H9 (cell line): ENCODE results near the gene IRAK4. TPM values are rescaled to one million over a fixed set of nuclear protein-coding genes. Genes with fewer than 3 reads are reported as not detected.

ENCODE experiments used
- DNase-seq: peaks from one replicate; pipeline ENCODE4 v3.0.0-alpha.2; 2017
- H2AFZ ChIP-seq: one replicate; pipeline ENCODE4 v1.6.1; 2013; ENCODE audit warnings: mild to moderate bottlenecking, low read length, control low read depth, moderate library complexity
- H2AK5ac ChIP-seq: 2 replicates; pipeline ENCODE4 v1.6.1; 2013; ENCODE audit warnings: low read length, control low read depth, mixed read lengths; ENCODE audit not compliant: insufficient read length
- H2BK120ac ChIP-seq: one replicate; pipeline ENCODE4 v1.6.1; 2013; ENCODE audit warnings: low read depth, mild to moderate bottlenecking, low read length, control low read depth, inconsistent platforms; ENCODE audit not compliant: poor library complexity, severe bottlenecking
- H2BK12ac ChIP-seq: 2 replicates; pipeline ENCODE4 v1.6.1; 2013; ENCODE audit warnings: low read length, control low read depth, mixed read lengths, low read depth; ENCODE audit not compliant: insufficient read length
- H2BK15ac ChIP-seq: 2 replicates; pipeline ENCODE4 v1.6.1; 2013; ENCODE audit warnings: low read depth, low read length, control low read depth
- H2BK20ac ChIP-seq: one replicate; pipeline ENCODE4 v1.6.1; 2013; ENCODE audit warnings: low read depth, mild to moderate bottlenecking, low read length, control low read depth, inconsistent platforms; ENCODE audit not compliant: poor library complexity, severe bottlenecking
- H2BK5ac ChIP-seq: 2 replicates; pipeline ENCODE4 v1.6.1; 2013; ENCODE audit warnings: low read length, control low read depth, mixed read lengths; ENCODE audit not compliant: insufficient read length
- H3K14ac ChIP-seq: 2 replicates; pipeline ENCODE4 v1.6.1; 2013; ENCODE audit warnings: low read length, control low read depth; ENCODE audit not compliant: insufficient read depth
- H3K18ac ChIP-seq: 2 replicates; pipeline ENCODE4 v1.6.1; 2013; ENCODE audit warnings: low read depth, mild to moderate bottlenecking, mixed read lengths, low read length, control low read depth; ENCODE audit not compliant: insufficient read length
- H3K23ac ChIP-seq: 2 replicates; pipeline ENCODE4 v1.6.1; 2013; ENCODE audit warnings: low read length, control low read depth, mixed read lengths, low read depth; ENCODE audit not compliant: insufficient read length
- H3K23me2 ChIP-seq: 2 replicates; pipeline ENCODE4 v1.6.1; 2013; ENCODE audit warnings: low read depth, mild to moderate bottlenecking, mixed read lengths, low read length, control low read depth; ENCODE audit not compliant: insufficient read length, poor library complexity, severe bottlenecking
- H3K27ac ChIP-seq: 2 replicates; pipeline ENCODE4 v1.5.1; 2013; ENCODE audit warnings: low read length, control low read depth, mixed read lengths, low read depth; ENCODE audit not compliant: insufficient read length
- H3K27me3 ChIP-seq: 2 replicates; pipeline ENCODE4 v1.6.1; 2013; ENCODE audit warnings: low read length, control low read depth, inconsistent platforms; ENCODE audit not compliant: insufficient read depth
- H3K4ac ChIP-seq: 2 replicates; pipeline ENCODE4 v1.6.1; 2013; ENCODE audit warnings: low read depth, mild to moderate bottlenecking, control low read depth, inconsistent platforms, low read length, moderate library complexity
- H3K4me1 ChIP-seq: 2 replicates; pipeline ENCODE4 v1.6.1; 2013; ENCODE audit warnings: low read length, control low read depth, inconsistent platforms; ENCODE audit not compliant: insufficient read depth
- H3K4me2 ChIP-seq: 2 replicates; pipeline ENCODE4 v1.6.1; 2013; ENCODE audit warnings: low read length, control low read depth, mixed read lengths; ENCODE audit not compliant: insufficient read length, insufficient read depth
- H3K56ac ChIP-seq: 2 replicates; pipeline ENCODE4 v1.6.1; 2013; ENCODE audit warnings: low read depth, mild to moderate bottlenecking, mixed read lengths, low read length, control low read depth; ENCODE audit not compliant: insufficient read length
- H3K79me1 ChIP-seq: 2 replicates; pipeline ENCODE4 v1.6.1; 2013; ENCODE audit warnings: low read depth, mild to moderate bottlenecking, moderate library complexity, low read length, control low read depth, inconsistent platforms; ENCODE audit not compliant: insufficient read depth, poor library complexity, severe bottlenecking
- H3K79me2 ChIP-seq: 2 replicates; pipeline ENCODE4 v1.6.1; 2013; ENCODE audit warnings: low read length, control low read depth, inconsistent platforms; ENCODE audit not compliant: insufficient read depth
- H3K9ac ChIP-seq: 2 replicates; pipeline ENCODE4 v1.6.1; 2013; ENCODE audit warnings: low read length, control low read depth, mixed read lengths; ENCODE audit not compliant: insufficient read length; ENCODE audit errors: extremely low read depth
- H3K9me3 ChIP-seq: one replicate; pipeline ENCODE4 v1.6.1; 2013; ENCODE audit warnings: low read depth, low read length, inconsistent platforms; ENCODE audit not compliant: control insufficient read depth
- H3T11ph ChIP-seq: one replicate; pipeline ENCODE4 v1.6.1; 2013; ENCODE audit warnings: mild to moderate bottlenecking, low read length, control low read depth, inconsistent platforms
- H4K20me1 ChIP-seq: one replicate; pipeline ENCODE4 v1.6.1; 2013; ENCODE audit not compliant: control insufficient read depth, insufficient read length, insufficient read depth
- H4K5ac ChIP-seq: 2 replicates; pipeline ENCODE4 v1.6.1; 2013; ENCODE audit warnings: low read depth, mild to moderate bottlenecking, mixed read lengths, low read length, control low read depth; ENCODE audit not compliant: insufficient read length
- H4K8ac ChIP-seq: replicated peaks from 2 replicates; pipeline ENCODE4 v1.6.1; 2013; ENCODE audit warnings: low read length, control low read depth, mixed read lengths, low read depth; ENCODE audit not compliant: insufficient read length
- H4K91ac ChIP-seq: 2 replicates; pipeline ENCODE4 v1.6.1; 2013; ENCODE audit warnings: low read depth, mild to moderate bottlenecking, moderate library complexity, mixed read lengths, low read length, control low read depth; ENCODE audit not compliant: insufficient read length
- H3K27ac Mint-ChIP-seq, 3 experiments: 2 replicates in 2 of 3; 3 replicates in 1 of 3; pipeline ENCODE4 v1.8.0; 2020 to 2021; ENCODE audit warnings: mixed read lengths in 3 of 3, mild to moderate bottlenecking in 1 of 3, moderate library complexity in 1 of 3
- H3K27me3 Mint-ChIP-seq: 2 replicates; pipeline ENCODE4 v1.8.0; 2021; ENCODE audit warnings: low read depth, mild to moderate bottlenecking, moderate library complexity, mixed read lengths
- H3K36me3 Mint-ChIP-seq, 3 experiments: 2 replicates in 2 of 3; 3 replicates in 1 of 3; pipeline ENCODE4 v1.8.0; 2020 to 2021; ENCODE audit warnings: low read depth in 3 of 3, mixed read lengths in 3 of 3; ENCODE audit not compliant: insufficient read depth in 1 of 3
- H3K4me1 Mint-ChIP-seq, 2 experiments: 2 replicates each; pipeline ENCODE4 v1.8.0; 2020; ENCODE audit warnings: mixed read lengths in 2 of 2
- H3K4me3 Mint-ChIP-seq, 2 experiments: 2 replicates in 1 of 2; 3 replicates in 1 of 2; pipeline ENCODE4 v1.8.0; 2020 to 2021; ENCODE audit warnings: mild to moderate bottlenecking in 2 of 2, mixed read lengths in 2 of 2, moderate library complexity in 1 of 2
- H3K9me3 Mint-ChIP-seq, 2 experiments: 2 replicates in 1 of 2; 3 replicates in 1 of 2; pipeline ENCODE4 v1.8.0; 2020; ENCODE audit warnings: mild to moderate bottlenecking in 2 of 2, mixed read lengths in 2 of 2, moderate library complexity in 1 of 2
- WGBS: extraction: QIAGEN DNeasy Blood & Tissue Kit; methylation state at CpG from one replicate; pipeline ENCODE4 v1.1.7; 2013; ENCODE audit warnings: missing lambda C conversion rate, low lambda C conversion rate, mixed read lengths; ENCODE audit not compliant: insufficient read length; ENCODE audit errors: extremely low coverage; 5-methylcytosine and 5-hydroxymethylcytosine counted together
- total RNA-seq: library from RNA; stranded (reverse); gene quantifications from 2 replicates; pipeline ENCODE4 v1.2.1, GENCODE V29; 2021
- TF ChIP-seq, protein P1 (sequence below): fragments of 200-600 bp; sonication (generic); conservative IDR thresholded peaks from 3 replicates; pipeline ENCODE4 v1.8.0; 2021; ENCODE audit warnings: antibody characterized with exemption, mild to moderate bottlenecking

IRAK4 gene
- total RNA-seq, 1 experiment from 2014 or later, result 3.0 TPM

DNA sequence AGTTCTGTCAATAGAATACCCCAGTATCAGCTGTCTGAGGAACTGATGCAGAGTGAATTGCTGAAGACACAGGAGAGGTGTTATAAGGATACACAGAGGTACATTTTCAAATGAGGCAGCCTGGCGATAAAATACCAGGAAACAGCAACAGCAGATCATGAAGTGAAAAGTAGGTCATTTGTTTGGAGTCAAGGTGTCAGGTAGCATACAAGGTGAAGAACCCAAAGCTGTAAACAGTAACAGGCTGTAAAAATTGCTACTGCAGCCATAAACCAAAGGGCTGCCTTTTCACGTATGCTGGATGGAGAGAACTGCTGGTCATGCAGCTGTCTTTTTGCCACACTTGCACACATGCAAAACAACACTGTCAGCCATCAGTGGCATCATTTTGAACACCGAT is 56.7 kb downstream of the IRAK4 start:
- DNase-seq, result no peak
- H2BK15ac ChIP-seq, result no peak overlapping the region
- H3K4me1 Mint-ChIP-seq, result peaks cover 0 to 3% of the 10 kb centered on the region in 2 experiments; a peak in 1 of 4 replicates
- H3K18ac ChIP-seq, result no peak overlapping the region
- H2BK5ac ChIP-seq, result no peak overlapping the region
- H3K9ac ChIP-seq, result no peak overlapping the region
- no peak overlapping the region for H2BK20ac ChIP-seq
- H3K9me3 Mint-ChIP-seq, result no peaks in the 10 kb centered on the region
- H4K91ac ChIP-seq, result no peak overlapping the region
- no peak overlapping the region for H4K5ac ChIP-seq
- no peak overlapping the region for H3T11ph ChIP-seq
- H3K27me3 Mint-ChIP-seq, result no peaks in the 10 kb centered on the region
- no peaks in the 10 kb centered on the region for H3K4me1 ChIP-seq
- H3K27me3 ChIP-seq, result no peaks in the 10 kb centered on the region
- H3K9me3 ChIP-seq, result no peaks in the 10 kb centered on the region
- TF ChIP-seq, protein P1, sequence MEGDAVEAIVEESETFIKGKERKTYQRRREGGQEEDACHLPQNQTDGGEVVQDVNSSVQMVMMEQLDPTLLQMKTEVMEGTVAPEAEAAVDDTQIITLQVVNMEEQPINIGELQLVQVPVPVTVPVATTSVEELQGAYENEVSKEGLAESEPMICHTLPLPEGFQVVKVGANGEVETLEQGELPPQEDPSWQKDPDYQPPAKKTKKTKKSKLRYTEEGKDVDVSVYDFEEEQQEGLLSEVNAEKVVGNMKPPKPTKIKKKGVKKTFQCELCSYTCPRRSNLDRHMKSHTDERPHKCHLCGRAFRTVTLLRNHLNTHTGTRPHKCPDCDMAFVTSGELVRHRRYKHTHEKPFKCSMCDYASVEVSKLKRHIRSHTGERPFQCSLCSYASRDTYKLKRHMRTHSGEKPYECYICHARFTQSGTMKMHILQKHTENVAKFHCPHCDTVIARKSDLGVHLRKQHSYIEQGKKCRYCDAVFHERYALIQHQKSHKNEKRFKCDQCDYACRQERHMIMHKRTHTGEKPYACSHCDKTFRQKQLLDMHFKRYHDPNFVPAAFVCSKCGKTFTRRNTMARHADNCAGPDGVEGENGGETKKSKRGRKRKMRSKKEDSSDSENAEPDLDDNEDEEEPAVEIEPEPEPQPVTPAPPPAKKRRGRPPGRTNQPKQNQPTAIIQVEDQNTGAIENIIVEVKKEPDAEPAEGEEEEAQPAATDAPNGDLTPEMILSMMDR, result no peak
- H2BK12ac ChIP-seq, result no peak overlapping the region
- no peaks in the 10 kb centered on the region for H3K23me2 ChIP-seq
- no peak overlapping the region for H4K8ac ChIP-seq
- no peak overlapping the region for H3K56ac ChIP-seq
- no peak overlapping the region for H2BK120ac ChIP-seq
- H2AK5ac ChIP-seq, result no peak overlapping the region
- no peak overlapping the region for H2AFZ ChIP-seq
- no peaks in the 10 kb centered on the region for H3K36me3 Mint-ChIP-seq
- no peaks in the 10 kb centered on the region for H3K79me1 ChIP-seq
- no peak overlapping the region for H3K4me2 ChIP-seq
- H3K4me3 Mint-ChIP-seq, result no peak overlapping the region
- H3K4ac ChIP-seq, result no peak overlapping the region
- H3K23ac ChIP-seq, result no peak overlapping the region
- H4K20me1 ChIP-seq, result no peaks in the 10 kb centered on the region
- no CpG with 5 or more reads among the region's 3 CpGs for WGBS
- no peak overlapping the region for H3K27ac ChIP-seq
- H3K14ac ChIP-seq, result no peak overlapping the region
- H3K79me2 ChIP-seq, result no peaks in the 10 kb centered on the region
- H3K27ac Mint-ChIP-seq, result no peak overlapping the region
